Bone marrow (tissue), 2 donors: ENCODE data around the gene CD81.

ENCODE experiments used
- DNase-seq, 2 donors: peaks; one replicate each; lab custom pipeline; 2025; lab: John Stamatoyannopoulos, UW

CD81 gene

GRCh38 chr11:2439820-2440219 lies 62.7 kb downstream of the CD81 start:
- no peak for DNase-seq

- no peak for DNase-seq
Observed at GRCh38 chr11:2440646-2441045, 63.5 kb downstream of the CD81 start.

- no peak for DNase-seq
Observed at GRCh38 chr11:2441171-2441570, 64.1 kb downstream of the CD81 start.

- no peak for DNase-seq
Observed at GRCh38 chr11:2442589-2442988, 65.5 kb downstream of the CD81 start.

GRCh38 chr11:2443406-2443805 lies 66.3 kb downstream of the CD81 start:
- no peak for DNase-seq

- DNase-seq, result no peak
Observed at GRCh38 chr11:2443881-2444820, 67.0 kb downstream of the CD81 start, which contains the start of gene TRPM5. Gene TRPM5 (minus strand): TSS chr11:2444514. CDS start chr11:2423036, 21,478 bp downstream.

GRCh38 chr11:2444821-2445745 lies 68.0 kb downstream of the CD81 start, which contains the start of gene KCNQ1:
Gene KCNQ1 (plus strand): TSS chr11:2445008. CDS start chr11:2445099, 91 bp downstream.
- DNase-seq, result peak in 1 of 2 donors; percentile 40

GRCh38 chr11:2445746-2446551 lies 68.8 kb downstream of the CD81 start:
- DNase-seq, result no peak

- DNase-seq, result peak in 1 of 2 donors; percentile 19
Observed at GRCh38 chr11:2446590-2447252, 69.6 kb downstream of the CD81 start.
